WI38 (cell line): ENCODE data around the gene C1orf21.
"Not testable (repeated sequence)": the region's sequence is repeated elsewhere in the genome, so short reads cannot be mapped to it uniquely, and the experiment has no call there.

ENCODE experiments used
- H3K4me3 ChIP-seq: 2 replicates; pipeline ENCODE4 v1.5.1; 2011; ENCODE audit warnings: low read depth, mild to moderate bottlenecking, control low read depth, low read length
- CTCF ChIP-seq: IDR thresholded peaks from 2 replicates; pipeline ENCODE4 v1.5.1; 2012; ENCODE audit warnings: low read depth, mild to moderate bottlenecking, control low read depth, low read length

Gene C1orf21

GRCh38 chr1:184606786-184607185 is 220.0 kb downstream of the C1orf21 start:
- no peak overlapping the region for H3K4me3 ChIP-seq
- no peak for TF ChIP-seq CTCF

GRCh38 chr1:184608581-184608980 is 221.8 kb downstream of the C1orf21 start:
- no peak overlapping the region for H3K4me3 ChIP-seq
- TF ChIP-seq CTCF, result no peak

GRCh38 chr1:184608990-184609389 is 222.2 kb downstream of the C1orf21 start:
- no peak for TF ChIP-seq CTCF
- no peak overlapping the region for H3K4me3 ChIP-seq

GRCh38 chr1:184610876-184611595 is 224.2 kb downstream of the C1orf21 start:
- TF ChIP-seq CTCF, result no peak
- H3K4me3 ChIP-seq, result no peak overlapping the region

GRCh38 chr1:184612229-184612628 is 225.4 kb downstream of the C1orf21 start:
- not testable (repeated sequence) for H3K4me3 ChIP-seq

DNA sequence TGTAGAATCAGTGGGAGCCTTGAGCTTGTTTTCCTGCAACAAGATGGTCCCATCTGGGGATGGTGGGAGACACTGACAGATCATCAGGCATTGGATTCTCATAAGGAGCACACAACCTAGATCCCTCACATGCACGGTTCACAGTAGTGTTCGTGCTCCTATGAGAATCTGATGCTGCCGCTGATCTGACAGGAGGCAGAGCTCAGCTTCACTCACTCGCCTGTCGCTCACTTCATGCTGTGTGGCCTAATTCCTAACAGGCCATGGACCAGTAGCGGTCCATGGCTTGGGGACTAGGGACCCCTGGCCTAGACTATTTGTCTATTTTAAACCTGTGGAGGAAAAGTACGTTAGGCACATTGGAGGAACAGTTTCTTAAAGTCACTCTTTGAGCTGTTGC is 227.8 kb downstream of the C1orf21 start:
- TF ChIP-seq CTCF, result no peak
- no peak overlapping the region for H3K4me3 ChIP-seq

GRCh38 chr1:184615301-184615700 is 228.5 kb downstream of the C1orf21 start:
- TF ChIP-seq CTCF, result no peak
- no peak overlapping the region for H3K4me3 ChIP-seq

- no peak overlapping the region for H3K4me3 ChIP-seq
- no peak for TF ChIP-seq CTCF
Measured at GRCh38 chr1:184616504-184616903, 229.7 kb downstream of the C1orf21 start.
